HUES64 (cell line): ENCODE data around the gene THBD.

Experiments used
- H3K27ac ChIP-seq: 2 replicates; pipeline ENCODE4 v1.7.0; 2013; ENCODE audit warnings: low read depth, low read length, inconsistent platforms
- H3K27me3 ChIP-seq: 2 replicates; pipeline ENCODE4 v1.6.1; 2013; ENCODE audit warnings: mild to moderate bottlenecking, low read length; ENCODE audit not compliant: insufficient read depth
- H3K36me3 ChIP-seq: 2 replicates; pipeline ENCODE4 v1.6.1; 2013; ENCODE audit warnings: mild to moderate bottlenecking, low read length; ENCODE audit not compliant: insufficient read depth
- H3K4me1 ChIP-seq: 2 replicates; pipeline ENCODE4 v1.6.1; 2013; ENCODE audit warnings: mild to moderate bottlenecking, low read length, moderate library complexity; ENCODE audit not compliant: insufficient read depth
- H3K4me3 ChIP-seq: 2 replicates; pipeline ENCODE4 v1.5.1; 2013; ENCODE audit warnings: mild to moderate bottlenecking, low read length, moderate library complexity
- H3K9ac ChIP-seq: 2 replicates; pipeline ENCODE4 v1.6.1; 2013; ENCODE audit warnings: mild to moderate bottlenecking, low read depth, low read length
- H3K9me3 ChIP-seq: 2 replicates; pipeline ENCODE4 v1.6.1; 2013; ENCODE audit warnings: low read depth, low read length; ENCODE audit not compliant: insufficient read depth
- WGBS: fragments of 150-250, 120-280 bp; methylation state at CpG from one replicate; pipeline ENCODE4 v1.1.7; 2013; ENCODE audit warnings: missing lambda C conversion rate; 5-methylcytosine and 5-hydroxymethylcytosine counted together

The THBD gene

GRCh38 chr20:23091721-23092383 lies 42.4 kb upstream of the THBD start:
- Histone ChIP-seq H3K27me3 (no peaks in the 10 kb centered on the region), H3K4me1 (peaks cover 10% of the 10 kb centered on the region; the same call in 1 of the 2 replicates), H3K4me3 (no peak overlapping the region), H3K36me3 (no peaks in the 10 kb centered on the region), H3K9me3 (no peaks in the 10 kb centered on the region), H3K9ac (peak overlapping the region; percentile 21; the same call in 1 of the 2 replicates), H3K27ac (no peak overlapping the region)
- 87% methylated on average over 8 of the region's 8 CpGs for WGBS

GRCh38 chr20:23090878-23091277 lies 41.4 kb upstream of the THBD start:
- H3K4me3 ChIP-seq, result no peak overlapping the region
- H3K27me3 ChIP-seq, result no peaks in the 10 kb centered on the region
- no peaks in the 10 kb centered on the region for H3K9me3 ChIP-seq
- peaks cover 10% of the 10 kb centered on the region for H3K4me1 ChIP-seq
- H3K27ac ChIP-seq, result no peak overlapping the region
- H3K36me3 ChIP-seq, result no peaks in the 10 kb centered on the region
- 96% methylated on average over 3 of the region's 4 CpGs for WGBS
- H3K9ac ChIP-seq, result no peak overlapping the region

GRCh38 chr20:23090147-23090546 lies 40.7 kb upstream of the THBD start:
- Histone ChIP-seq H3K4me3 (no peak overlapping the region), H3K36me3 (no peaks in the 10 kb centered on the region), H3K27me3 (no peaks in the 10 kb centered on the region), H3K9me3 (no peaks in the 10 kb centered on the region), H3K4me1 (peaks cover 10% of the 10 kb centered on the region), H3K27ac (no peak overlapping the region), H3K9ac (no peak overlapping the region)
- 84% methylated on average over 6 of the region's 6 CpGs for WGBS

- Histone ChIP-seq H3K4me1 (peaks cover 10% of the 10 kb centered on the region), H3K9me3 (no peaks in the 10 kb centered on the region), H3K27ac (no peak overlapping the region), H3K9ac (no peak overlapping the region), H3K36me3 (no peaks in the 10 kb centered on the region), H3K27me3 (no peaks in the 10 kb centered on the region), H3K4me3 (no peak overlapping the region)
- 94% methylated on average over 8 of the region's 8 CpGs for WGBS
These were observed 39.4 kb upstream of the THBD start for GRCh38 chr20:23088866-23089265.

- no peaks in the 10 kb centered on the region for H3K9me3 ChIP-seq
- no peaks in the 10 kb centered on the region for H3K27me3 ChIP-seq
- H3K4me1 ChIP-seq, result peaks cover 17% of the 10 kb centered on the region
- WGBS, result 92% methylated on average over 9 of the region's 9 CpGs
- no peak overlapping the region for H3K4me3 ChIP-seq
- no peaks in the 10 kb centered on the region for H3K36me3 ChIP-seq
- H3K9ac ChIP-seq, result no peak overlapping the region
- H3K27ac ChIP-seq, result no peak overlapping the region
These were observed 38.2 kb upstream of the THBD start for GRCh38 chr20:23087587-23088251.

GRCh38 chr20:23086931-23087411 lies 37.5 kb upstream of the THBD start:
- H3K36me3 ChIP-seq, result no peaks in the 10 kb centered on the region
- H3K4me1 ChIP-seq, result peaks cover 15% of the 10 kb centered on the region
- H3K9me3 ChIP-seq, result no peaks in the 10 kb centered on the region
- 88% methylated on average over 14 of the region's 14 CpGs for WGBS
- H3K27ac ChIP-seq, result no peak overlapping the region
- H3K27me3 ChIP-seq, result no peaks in the 10 kb centered on the region
- no peak overlapping the region for H3K4me3 ChIP-seq
- no peak overlapping the region for H3K9ac ChIP-seq

- Histone ChIP-seq H3K27ac (no peak within 1 kb of the TSS), H3K4me3 (no peak within 1 kb of the TSS), H3K9ac (no peak within 1 kb of the TSS), H3K9me3 (no peaks in the 10 kb centered on the region), H3K27me3 (no peaks in the 10 kb centered on the region), H3K36me3 (no peaks in the 10 kb centered on the region), H3K4me1 (peaks cover 9% of the 10 kb centered on the region)
- whole genome bisulfite sequencing, result 90% methylated on average over 28 of the region's 28 CpGs
These were observed 36.6 kb upstream of the THBD start, which contains the start of gene CD93 for GRCh38 chr20:23086056-23086566. Gene CD93, minus strand, starts transcription at chr20:23086324. Its CDS starts 132 bp downstream, at chr20:23086192.

GRCh38 chr20:23085436-23086055 lies 36.1 kb upstream of the THBD start:
- Histone ChIP-seq H3K27me3 (no peaks in the 10 kb centered on the region), H3K36me3 (no peaks in the 10 kb centered on the region), H3K4me3 (no peak overlapping the region), H3K27ac (no peak overlapping the region), H3K4me1 (peaks cover 9% of the 10 kb centered on the region), H3K9me3 (no peaks in the 10 kb centered on the region), H3K9ac (no peak overlapping the region)
- 94% methylated on average over 23 of the region's 23 CpGs for WGBS

GRCh38 chr20:23084845-23085365 lies 35.4 kb upstream of the THBD start:
- Histone ChIP-seq H3K36me3 (no peaks in the 10 kb centered on the region), H3K9ac (no peak overlapping the region)
- WGBS, result 97% methylated on average over 24 of the region's 24 CpGs

GRCh38 chr20:23084282-23084844 lies 34.9 kb upstream of the THBD start:
- Histone ChIP-seq H3K36me3 (no peaks in the 10 kb centered on the region), H3K27me3 (no peaks in the 10 kb centered on the region), H3K9me3 (no peaks in the 10 kb centered on the region), H3K4me1 (peaks cover 9% of the 10 kb centered on the region), H3K27ac (no peak overlapping the region), H3K4me3 (no peak overlapping the region), H3K9ac (no peak overlapping the region)
- WGBS, result 93% methylated on average over 17 of the region's 17 CpGs

More at GRCh38 chr20:23084845-23085365, 35.4 kb upstream of the THBD start:
- H3K27ac ChIP-seq, result no peak overlapping the region
- no peaks in the 10 kb centered on the region for H3K27me3 ChIP-seq
- H3K4me1 ChIP-seq, result peaks cover 9% of the 10 kb centered on the region
- no peak overlapping the region for H3K4me3 ChIP-seq
- H3K9me3 ChIP-seq, result no peaks in the 10 kb centered on the region
